ENCODE data around the gene MARCHF4. TPM values are rescaled to one million over a fixed set of nuclear protein-coding genes. Genes with fewer than 3 reads are reported as not detected.

MARCHF4 gene
- total RNA-seq, 1 donor from 2014 or later, result not detected

GRCh38 chr2:216343221-216343980, 28.9 kb downstream of the MARCHF4 start:
- Histone ChIP-seq H3K27ac (ENCODE audit: low read depth, low read length) (no peak overlapping the region), H3K27me3 (ENCODE audit: control insufficient read depth in 3 of 3, insufficient read depth in 3 of 3, low read length in 3 of 3) (peaks cover 0 to 4% (median 0%) of the 10 kb centered on the region in 3 donors), H3K9ac (ENCODE audit: low read depth in 1 of 3, low read length in 3 of 3) (no peak overlapping the region), H3K36me3 (ENCODE audit: control insufficient read depth in 3 of 3, insufficient read depth in 3 of 3, low read length in 3 of 3) (no peaks in the 10 kb centered on the region), H3K9me3 (ENCODE audit: control insufficient read depth in 3 of 3, low read length in 3 of 3) (no peaks in the 10 kb centered on the region), H3K4me3 (ENCODE audit: low read length in 3 of 3) (no peak overlapping the region), H3K4me1 (ENCODE audit: control insufficient read depth in 3 of 3, insufficient read depth in 3 of 3, low read length in 3 of 3) (peaks cover 5 to 15% (median 14%) of the 10 kb centered on the region in 3 donors)

- no peak overlapping the region for H3K9ac ChIP-seq (ENCODE audit: low read depth in 1 of 3, low read length in 3 of 3)
- peaks cover 5 to 15% (median 14%) of the 10 kb centered on the region in 3 donors for H3K4me1 ChIP-seq (ENCODE audit: control insufficient read depth in 3 of 3, insufficient read depth in 3 of 3, low read length in 3 of 3)
- H3K4me3 ChIP-seq (ENCODE audit: low read length in 3 of 3), result no peak overlapping the region
- no peaks in the 10 kb centered on the region for H3K36me3 ChIP-seq (ENCODE audit: control insufficient read depth in 3 of 3, insufficient read depth in 3 of 3, low read length in 3 of 3)
- peaks cover 0 to 4% (median 0%) of the 10 kb centered on the region in 3 donors for H3K27me3 ChIP-seq (ENCODE audit: control insufficient read depth in 3 of 3, insufficient read depth in 3 of 3, low read length in 3 of 3)
- no peak overlapping the region for H3K27ac ChIP-seq (ENCODE audit: low read depth, low read length)
- H3K9me3 ChIP-seq (ENCODE audit: control insufficient read depth in 3 of 3, low read length in 3 of 3), result no peaks in the 10 kb centered on the region
Observed at GRCh38 chr2:216341121-216341520, 31.2 kb downstream of the MARCHF4 start.

- Histone ChIP-seq H3K4me1 (ENCODE audit: control insufficient read depth in 3 of 3, insufficient read depth in 3 of 3, low read length in 3 of 3) (peaks cover 5 to 15% (median 14%) of the 10 kb centered on the region in 3 donors), H3K9ac (ENCODE audit: low read depth in 1 of 3, low read length in 3 of 3) (peak overlapping the region in 1 of 3 donors; percentile 33), H3K27me3 (ENCODE audit: control insufficient read depth in 3 of 3, insufficient read depth in 3 of 3, low read length in 3 of 3) (peaks cover 0 to 4% (median 0%) of the 10 kb centered on the region in 3 donors), H3K36me3 (ENCODE audit: control insufficient read depth in 3 of 3, insufficient read depth in 3 of 3, low read length in 3 of 3) (no peaks in the 10 kb centered on the region), H3K4me3 (ENCODE audit: low read length in 3 of 3) (peak overlapping the region in 1 of 3 donors; percentile 10), H3K27ac (ENCODE audit: low read depth, low read length) (no peak overlapping the region), H3K9me3 (ENCODE audit: control insufficient read depth in 3 of 3, low read length in 3 of 3) (no peaks in the 10 kb centered on the region)
Observed at GRCh38 chr2:216340280-216340631, 32.0 kb downstream of the MARCHF4 start.

- Histone ChIP-seq H3K36me3 (ENCODE audit: control insufficient read depth in 3 of 3, insufficient read depth in 3 of 3, low read length in 3 of 3) (no peaks in the 10 kb centered on the region), H3K27me3 (ENCODE audit: control insufficient read depth in 3 of 3, insufficient read depth in 3 of 3, low read length in 3 of 3) (peaks cover 0 to 4% (median 0%) of the 10 kb centered on the region in 3 donors), H3K4me1 (ENCODE audit: control insufficient read depth in 3 of 3, insufficient read depth in 3 of 3, low read length in 3 of 3) (peaks cover 5 to 15% (median 14%) of the 10 kb centered on the region in 3 donors), H3K9me3 (ENCODE audit: control insufficient read depth in 3 of 3, low read length in 3 of 3) (no peaks in the 10 kb centered on the region), H3K4me3 (ENCODE audit: low read length in 3 of 3) (peak overlapping the region in 1 of 3 donors; percentile 10), H3K9ac (ENCODE audit: low read depth in 1 of 3, low read length in 3 of 3) (peak overlapping the region in 1 of 3 donors; percentile 33), H3K27ac (ENCODE audit: low read depth, low read length) (no peak overlapping the region)
Observed at GRCh38 chr2:216339456-216340279, 32.6 kb downstream of the MARCHF4 start.

- peaks cover 2 to 4% (median 4%) of the 10 kb centered on the region in 3 donors for H3K4me1 ChIP-seq (ENCODE audit: control insufficient read depth in 3 of 3, insufficient read depth in 3 of 3, low read length in 3 of 3)
- no peak overlapping the region for H3K4me3 ChIP-seq (ENCODE audit: low read length in 3 of 3)
- no peaks in the 10 kb centered on the region for H3K36me3 ChIP-seq (ENCODE audit: control insufficient read depth in 3 of 3, insufficient read depth in 3 of 3, low read length in 3 of 3)
- H3K27me3 ChIP-seq (ENCODE audit: control insufficient read depth in 3 of 3, insufficient read depth in 3 of 3, low read length in 3 of 3), result no peaks in the 10 kb centered on the region
- no peak overlapping the region for H3K9ac ChIP-seq (ENCODE audit: low read depth in 1 of 3, low read length in 3 of 3)
- no peak overlapping the region for H3K27ac ChIP-seq (ENCODE audit: low read depth, low read length)
- no peaks in the 10 kb centered on the region for H3K9me3 ChIP-seq (ENCODE audit: control insufficient read depth in 3 of 3, low read length in 3 of 3)
Observed at GRCh38 chr2:216335252-216335651, 37.0 kb downstream of the MARCHF4 start.

GRCh38 chr2:216328347-216328746, 43.9 kb downstream of the MARCHF4 start:
- H3K9me3 ChIP-seq (ENCODE audit: control insufficient read depth in 3 of 3, low read length in 3 of 3), result no peaks in the 10 kb centered on the region
- no peak overlapping the region for H3K4me3 ChIP-seq (ENCODE audit: low read length in 3 of 3)
- no peaks in the 10 kb centered on the region for H3K4me1 ChIP-seq (ENCODE audit: control insufficient read depth in 3 of 3, insufficient read depth in 3 of 3, low read length in 3 of 3)
- H3K36me3 ChIP-seq (ENCODE audit: control insufficient read depth in 3 of 3, insufficient read depth in 3 of 3, low read length in 3 of 3), result no peaks in the 10 kb centered on the region
- no peak overlapping the region for H3K9ac ChIP-seq (ENCODE audit: low read depth in 1 of 3, low read length in 3 of 3)
- H3K27me3 ChIP-seq (ENCODE audit: control insufficient read depth in 3 of 3, insufficient read depth in 3 of 3, low read length in 3 of 3), result no peaks in the 10 kb centered on the region
- no peak overlapping the region for H3K27ac ChIP-seq (ENCODE audit: low read depth, low read length)

- Histone ChIP-seq H3K36me3 (ENCODE audit: control insufficient read depth in 3 of 3, insufficient read depth in 3 of 3, low read length in 3 of 3) (no peaks in the 10 kb centered on the region), H3K27me3 (ENCODE audit: control insufficient read depth in 3 of 3, insufficient read depth in 3 of 3, low read length in 3 of 3) (no peaks in the 10 kb centered on the region), H3K9ac (ENCODE audit: low read depth in 1 of 3, low read length in 3 of 3) (no peak overlapping the region), H3K9me3 (ENCODE audit: control insufficient read depth in 3 of 3, low read length in 3 of 3) (no peaks in the 10 kb centered on the region), H3K4me1 (ENCODE audit: control insufficient read depth in 3 of 3, insufficient read depth in 3 of 3, low read length in 3 of 3) (no peaks in the 10 kb centered on the region), H3K4me3 (ENCODE audit: low read length in 3 of 3) (no peak overlapping the region), H3K27ac (ENCODE audit: low read depth, low read length) (no peak overlapping the region)
Observed at GRCh38 chr2:216327447-216327935, 44.8 kb downstream of the MARCHF4 start.

Small RNA genes lying within 50 kb of the gene (small RNA-seq; reads per million reads assigned to genes)
- not detected for gene RF00019

Other genes with a start within 250 kb of the MARCHF4 start
- 13.0 TPM for gene SMARCAL1, start 40.0 kb upstream of the MARCHF4 start, total RNA-seq
- gene RPL37A, start 126.4 kb upstream of the MARCHF4 start, total RNA-seq, result 7,363 TPM

Data from skeletal muscle tissue (tissue), 5 donors.